Stimulated activated CD4-positive, alpha-beta T cell treated with anti-CD3 and anti-CD28 coated beads, TNF-alpha, amount 100 ng/mL, for 4 hours (primary cell): ENCODE measurements around the gene CADM1.
"Not testable (repeated sequence)": the region's sequence is repeated elsewhere in the genome, so short reads cannot be mapped to it uniquely, and the experiment has no call there.

Source experiments
- DNase-seq, 3 experiments: peaks; one replicate each; pipeline ENCODE4 v3.0.0-alpha.2; 2020; ENCODE audit warnings: low read depth in 3 of 3

Gene CADM1

GRCh38 chr11:115477410-115477809, 26.8 kb downstream of the CADM1 start:
- no peak for DNase-seq

- DNase-seq, result no peak
These were observed 27.5 kb downstream of the CADM1 start for GRCh38 chr11:115476463-115477286.

GRCh38 chr11:115475564-115475963, 28.7 kb downstream of the CADM1 start:
- DNase-seq, result no peak

GRCh38 chr11:115474306-115474705, 29.9 kb downstream of the CADM1 start:
- not testable (repeated sequence) for DNase-seq

GRCh38 chr11:115473167-115473566, 31.0 kb downstream of the CADM1 start:
- DNase-seq, result no peak

GRCh38 chr11:115471367-115471766, 32.8 kb downstream of the CADM1 start:
- no peak for DNase-seq

- DNase-seq, result no peak
These were observed 33.3 kb downstream of the CADM1 start for GRCh38 chr11:115470928-115471327.

GRCh38 chr11:115469361-115469760, 34.9 kb downstream of the CADM1 start:
- DNase-seq, result no peak

- DNase-seq, result no peak
These were observed 38.1 kb downstream of the CADM1 start for GRCh38 chr11:115466122-115466521.

GRCh38 chr11:115464269-115464668, 39.9 kb downstream of the CADM1 start:
- DNase-seq, result no peak

- DNase-seq, result no peak
These were observed 40.6 kb downstream of the CADM1 start for GRCh38 chr11:115463606-115464005.

GRCh38 chr11:115462757-115463156, 41.5 kb downstream of the CADM1 start:
- DNase-seq, result no peak

GRCh38 chr11:115462004-115462541, 42.1 kb downstream of the CADM1 start:
- DNase-seq, result no peak

- no peak for DNase-seq
These were observed 43.7 kb downstream of the CADM1 start for GRCh38 chr11:115460512-115460911.

GRCh38 chr11:115459563-115459962, 44.7 kb downstream of the CADM1 start:
- DNase-seq, result no peak

GRCh38 chr11:115458877-115459276, 45.3 kb downstream of the CADM1 start:
- DNase-seq, result no peak

- DNase-seq, result no peak
These were observed 48.2 kb downstream of the CADM1 start for GRCh38 chr11:115456019-115456418.

GRCh38 chr11:115455613-115456012, 48.6 kb downstream of the CADM1 start:
- DNase-seq, result no peak

GRCh38 chr11:115454525-115454924, 49.7 kb downstream of the CADM1 start:
- no peak for DNase-seq

- DNase-seq, result no peak
These were observed 50.3 kb downstream of the CADM1 start for GRCh38 chr11:115453693-115454490.

GRCh38 chr11:115452241-115452640, 52.0 kb downstream of the CADM1 start:
- no peak for DNase-seq

- no peak for DNase-seq
These were observed 53.7 kb downstream of the CADM1 start for GRCh38 chr11:115450519-115450918.
